Activated CD4-positive, alpha-beta T cell treated with anti-CD3 and anti-CD28 coated beads for 4 hours (primary cell): Measurements from ENCODE around the gene ZMIZ1.

Source experiments
- DNase-seq, 2 donors: peaks; one replicate each; pipeline ENCODE4 v3.0.0-alpha.2; 2020

The ZMIZ1 gene

DNA sequence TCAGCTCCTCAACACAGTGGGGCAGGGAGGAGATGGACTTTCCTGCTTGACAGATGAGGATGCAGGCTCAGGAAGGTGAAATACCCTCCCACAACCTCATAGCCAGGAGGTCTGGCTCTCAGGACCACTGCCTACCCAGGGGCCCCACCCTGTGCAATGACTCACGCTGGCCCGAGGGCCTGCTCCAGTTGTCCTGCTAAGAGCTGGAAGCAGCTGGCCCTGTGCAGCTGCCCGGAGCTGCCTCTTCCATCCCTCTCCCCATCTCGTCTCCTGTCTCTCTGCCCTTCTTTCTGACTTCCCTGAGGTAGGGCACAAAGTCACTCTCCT lies 123.9 kb downstream of the ZMIZ1 start:
- no peak for DNase-seq

- no peak for DNase-seq
Observed at GRCh38 chr10:79193694-79194382, 125.1 kb downstream of the ZMIZ1 start.

DNA sequence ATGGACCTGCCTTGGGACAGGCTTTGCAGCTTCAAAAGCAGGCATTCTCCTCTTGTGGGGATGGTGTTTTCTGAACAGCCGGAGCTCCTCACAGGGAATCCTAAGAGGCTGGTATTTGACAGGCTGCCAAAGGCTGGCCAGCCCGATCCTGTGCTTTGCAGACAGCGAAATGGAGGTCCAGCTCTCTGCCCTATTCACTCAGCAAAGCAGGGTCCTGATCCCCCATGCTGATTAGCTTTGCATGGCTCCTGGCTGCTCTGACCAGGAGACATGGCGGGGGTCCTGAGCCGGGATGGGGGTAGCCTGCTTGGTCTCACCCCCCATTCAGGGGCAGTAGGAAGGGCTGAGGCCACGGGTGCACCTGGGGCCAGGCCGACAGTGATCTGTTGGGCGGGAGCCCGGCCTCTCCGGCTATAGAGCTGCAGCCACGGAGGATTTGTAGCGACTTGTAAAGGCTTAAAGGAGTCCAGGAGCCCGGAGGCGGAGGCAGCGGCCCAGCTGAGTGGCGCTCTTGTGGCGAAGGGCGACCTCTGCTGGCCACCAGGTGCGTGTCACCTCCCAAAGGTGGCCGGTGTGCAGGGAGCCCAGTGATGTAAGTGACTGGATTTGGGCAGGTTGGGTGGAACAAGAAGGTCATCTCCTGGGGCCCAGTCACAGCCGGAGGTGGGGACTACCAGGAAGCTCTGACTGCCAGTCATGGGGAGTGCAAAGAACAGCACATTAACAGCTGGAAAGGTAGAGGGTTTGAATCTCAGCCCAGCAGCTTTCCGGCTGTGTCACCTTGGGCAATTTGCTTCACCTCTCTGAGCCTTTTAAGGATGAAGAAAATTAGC lies 126.5 kb downstream of the ZMIZ1 start:
- peak; percentile 72 to 75 for DNase-seq

DNA sequence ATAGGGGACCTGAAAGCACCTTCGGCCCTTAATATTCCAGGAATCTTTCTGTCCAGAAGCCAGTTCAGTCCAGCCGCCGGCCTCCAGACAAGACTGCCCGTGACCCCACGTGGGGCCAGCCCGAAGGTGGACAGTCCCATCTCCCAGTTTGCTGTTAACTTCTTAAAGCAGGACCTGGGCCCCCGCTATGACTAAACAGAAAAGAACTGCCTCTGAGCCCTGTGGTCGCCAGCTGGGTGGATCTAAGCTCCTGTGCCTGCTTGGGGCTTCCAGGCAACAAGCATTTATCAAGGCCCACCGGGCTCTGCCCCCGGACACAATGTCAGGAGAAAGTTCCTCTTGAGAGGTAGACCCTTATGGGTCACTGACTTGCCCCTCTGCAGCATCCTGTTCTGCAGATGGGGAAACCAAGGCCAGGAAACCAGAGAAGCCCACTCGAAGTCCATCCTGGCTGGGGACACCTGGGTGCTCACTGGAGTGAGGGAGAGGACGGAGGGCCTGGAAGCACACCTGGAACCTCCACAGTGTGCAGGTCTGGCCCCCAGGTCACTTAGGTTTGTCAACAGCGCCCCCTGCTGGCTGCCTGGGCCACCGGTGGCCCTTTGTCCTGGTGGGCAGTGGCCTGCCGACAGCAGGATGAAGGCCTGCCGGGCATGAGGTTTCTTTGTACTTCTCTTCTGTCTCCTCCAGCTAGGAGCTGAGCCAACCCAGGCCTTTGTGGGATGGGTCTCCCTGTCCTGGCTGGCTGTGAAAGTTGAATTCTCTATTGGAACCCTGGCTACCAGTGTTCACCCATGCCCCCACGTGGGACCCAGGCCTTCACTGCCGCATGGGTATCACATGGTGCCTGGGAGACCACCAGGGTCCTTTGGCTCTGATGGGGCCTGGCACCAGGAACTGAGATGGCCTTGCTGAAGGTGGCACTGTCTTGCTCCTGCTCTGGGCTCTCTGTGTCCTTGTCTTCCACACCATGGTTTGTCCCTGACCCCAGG lies 128.0 kb downstream of the ZMIZ1 start:
- DNase-seq = peak; percentile 65 to 69

DNA sequence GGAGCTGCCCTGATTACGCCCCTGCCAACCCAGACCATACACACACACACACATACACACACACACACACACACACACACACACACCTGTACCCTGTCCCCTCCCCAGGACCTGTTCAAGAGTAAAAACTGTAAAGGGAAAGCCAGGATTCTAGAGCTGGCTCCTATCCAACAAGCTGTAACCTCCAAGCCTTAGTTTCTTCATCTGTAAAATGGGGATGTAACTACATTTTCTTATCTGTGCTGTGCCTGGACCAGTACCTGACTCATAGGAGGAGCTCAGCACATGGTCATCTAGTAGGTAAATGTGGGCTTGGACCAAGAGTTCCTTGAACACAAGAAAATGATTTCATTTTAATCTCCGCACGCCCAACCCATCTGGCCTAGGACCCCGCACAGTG lies 128.8 kb downstream of the ZMIZ1 start:
- DNase-seq = no peak

- DNase-seq = no peak
Observed at GRCh38 chr10:79200346-79200745, 131.6 kb downstream of the ZMIZ1 start.

DNA sequence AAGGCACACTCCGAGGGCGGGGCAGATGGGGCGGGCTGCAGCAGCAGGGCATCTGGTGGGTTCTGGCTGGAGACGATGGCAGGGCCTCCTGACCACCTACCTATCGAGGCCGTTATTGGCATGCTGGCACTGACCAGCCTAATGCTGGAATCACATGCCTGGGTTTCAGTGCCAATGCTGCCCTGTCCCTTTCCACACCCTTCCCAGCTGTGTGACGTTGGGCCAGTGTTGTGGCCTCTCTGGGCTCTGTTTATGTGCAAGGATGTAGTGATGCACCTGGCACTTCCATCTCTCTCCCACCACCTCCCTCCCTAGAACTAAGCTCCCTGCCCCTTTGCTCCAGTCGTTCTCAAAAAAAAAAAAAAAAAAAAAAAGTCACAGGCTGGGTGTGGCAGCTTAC lies 132.9 kb downstream of the ZMIZ1 start:
- DNase-seq = no peak

DNA sequence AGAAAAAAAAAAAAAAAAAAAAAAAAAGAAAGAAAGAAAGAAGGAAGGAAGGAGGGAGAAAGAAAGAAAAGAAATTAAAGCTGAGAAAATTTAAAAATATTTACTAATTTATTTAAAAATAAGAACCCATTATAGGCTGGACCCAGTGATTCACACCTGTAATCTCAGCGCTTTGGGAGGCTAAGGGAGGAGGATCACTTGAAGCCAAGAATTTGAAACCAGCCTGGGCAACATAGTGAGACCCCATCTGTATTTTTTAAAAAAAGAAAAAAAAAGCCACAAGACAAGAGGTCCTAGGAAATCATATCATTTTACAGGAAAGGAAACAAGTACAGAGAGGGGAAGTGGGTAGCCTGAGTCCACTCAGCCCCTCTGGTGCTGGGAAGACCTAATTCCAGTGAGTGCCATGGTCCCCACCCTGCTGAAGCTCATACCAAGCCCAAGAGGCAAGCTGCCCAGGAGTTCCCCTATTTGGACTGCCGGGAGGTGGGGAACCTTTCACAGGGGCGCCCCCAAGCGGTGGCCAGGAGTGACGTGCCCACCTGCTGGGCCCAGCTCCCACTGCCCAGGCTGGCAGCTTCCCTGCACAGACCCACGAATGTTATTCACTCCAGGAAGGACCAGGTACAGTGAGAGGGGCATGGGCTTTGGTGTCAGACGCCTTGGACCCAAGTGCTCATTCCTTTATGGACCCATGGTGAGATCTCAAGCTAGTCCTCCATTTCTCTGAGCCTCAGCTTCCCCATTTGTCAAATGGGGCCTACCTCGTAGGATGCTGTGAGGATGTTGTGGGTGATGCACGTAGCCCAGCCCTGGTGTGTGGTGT lies 133.6 kb downstream of the ZMIZ1 start:
- no peak for DNase-seq

DNA sequence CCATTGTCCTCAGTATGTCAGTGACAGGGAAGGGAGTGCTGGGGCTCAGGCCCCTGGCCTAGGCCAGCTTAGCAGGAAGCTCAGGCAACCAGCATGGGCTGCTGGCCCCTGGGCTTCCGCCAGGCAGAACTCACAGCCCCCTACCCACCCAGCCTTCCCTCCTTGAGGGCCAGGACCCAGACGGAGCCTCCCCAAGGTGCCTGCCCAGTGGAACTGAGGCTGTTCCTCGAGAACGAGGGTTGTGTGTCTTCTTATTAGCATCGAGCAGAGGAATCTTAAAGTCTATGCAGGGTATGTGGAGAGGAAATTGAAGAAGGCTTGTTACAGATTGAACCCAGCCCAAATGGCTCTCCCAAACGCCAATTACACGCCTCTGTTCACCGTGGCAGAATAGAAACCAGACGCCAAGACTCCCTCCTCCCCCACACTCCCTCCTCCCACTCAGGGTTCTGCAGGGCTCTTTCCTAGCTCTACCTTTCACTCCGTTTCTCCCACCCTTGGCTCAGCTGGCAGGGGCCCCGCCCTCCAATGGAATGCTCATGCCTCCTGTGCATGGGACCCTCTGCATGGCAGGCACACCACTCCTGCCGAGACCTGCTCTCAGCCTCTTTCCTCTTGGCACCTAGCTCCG lies 134.4 kb downstream of the ZMIZ1 start:
- no peak for DNase-seq

GRCh38 chr10:79203833-79204232 lies 135.1 kb downstream of the ZMIZ1 start:
- DNase-seq = no peak

DNA sequence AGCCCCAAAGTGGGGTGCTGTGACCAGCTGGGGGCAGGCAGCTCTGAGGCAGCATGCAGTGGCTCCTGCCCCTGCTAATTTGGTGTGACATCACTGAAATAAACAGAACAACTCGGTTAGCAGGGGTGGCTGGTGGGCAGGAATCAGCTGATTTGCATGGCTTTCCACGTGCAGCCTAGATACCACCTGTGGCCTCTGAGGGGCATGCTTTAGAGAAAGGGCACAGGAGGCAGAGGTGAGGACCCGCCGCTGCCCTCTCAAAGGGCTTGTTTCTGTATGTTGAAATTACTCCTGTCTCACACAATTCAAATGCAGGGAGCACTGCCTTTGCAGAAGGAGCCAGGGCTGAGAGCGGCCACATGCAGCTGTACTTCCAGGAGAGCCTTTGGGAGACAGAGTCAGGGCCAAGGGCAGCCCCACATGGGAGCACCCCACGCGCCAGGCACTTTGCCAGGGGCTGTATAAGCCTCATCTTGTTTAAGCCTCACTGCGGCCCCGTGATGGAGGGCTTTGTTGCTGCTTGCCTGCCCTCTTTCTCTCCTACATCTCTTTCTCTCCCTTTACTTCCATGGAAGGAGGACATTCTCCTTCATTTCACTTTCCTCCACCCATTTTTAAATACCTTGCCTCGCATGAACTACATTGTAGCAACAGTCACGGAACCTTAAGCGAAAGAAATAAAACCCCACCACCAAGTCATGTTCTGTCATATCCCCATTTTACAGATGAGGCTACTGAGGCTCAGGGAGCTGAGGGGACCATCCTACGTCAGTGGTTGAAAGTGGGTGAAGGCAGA lies 137.7 kb downstream of the ZMIZ1 start:
- DNase-seq = no peak

DNA sequence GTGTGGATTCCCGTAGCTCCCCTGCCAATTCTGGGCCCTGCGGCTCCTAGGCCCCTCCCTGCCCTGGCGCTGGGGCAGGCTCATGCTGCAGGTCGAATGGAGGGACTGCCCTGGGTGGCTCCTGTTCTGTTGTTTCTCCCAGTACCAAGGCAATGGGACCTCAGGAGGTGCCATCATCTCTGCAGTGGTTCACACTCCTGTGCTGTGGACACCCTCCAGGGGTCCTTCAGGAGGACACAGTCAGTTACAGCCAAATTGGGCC lies 138.3 kb downstream of the ZMIZ1 start:
- DNase-seq = no peak

GRCh38 chr10:79207726-79208125 lies 139.0 kb downstream of the ZMIZ1 start:
- no peak for DNase-seq

DNA sequence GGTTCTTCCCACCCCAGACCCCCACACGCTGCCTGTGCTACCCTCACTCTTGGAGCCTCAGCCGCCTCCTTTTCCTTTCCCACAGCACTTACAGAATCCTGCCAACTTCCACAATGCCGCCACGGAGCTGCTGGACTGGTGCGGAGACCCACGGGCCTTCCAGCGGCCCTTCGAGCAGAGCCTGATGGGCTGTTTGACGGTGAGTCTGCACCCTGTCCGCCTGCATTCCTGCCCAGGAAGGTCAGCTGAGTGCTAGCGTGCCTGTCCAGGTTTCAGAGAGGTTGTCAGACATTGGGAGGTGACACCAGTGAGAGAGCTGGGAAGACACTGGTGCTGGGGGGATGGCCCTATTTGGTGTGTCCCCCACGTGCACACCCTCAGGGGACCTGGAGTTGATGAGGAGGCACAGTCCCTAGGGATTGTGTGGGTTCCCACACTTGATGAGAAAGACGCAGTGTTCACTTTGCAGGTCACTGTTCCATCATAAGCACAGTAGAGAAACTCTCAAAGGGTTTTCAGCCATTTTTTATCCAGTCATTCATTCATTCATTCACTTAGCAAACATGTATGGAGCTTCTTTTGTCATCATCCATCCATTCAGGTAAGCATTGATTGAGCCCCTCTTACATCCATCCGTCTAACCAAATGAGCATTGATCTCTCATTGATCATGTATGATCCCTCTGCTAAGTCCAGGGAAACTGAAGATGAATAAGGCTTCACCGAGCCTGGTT lies 139.7 kb downstream of the ZMIZ1 start:
- no peak for DNase-seq

- no peak for DNase-seq
Observed at GRCh38 chr10:79209340-79209739, 140.6 kb downstream of the ZMIZ1 start.

DNA sequence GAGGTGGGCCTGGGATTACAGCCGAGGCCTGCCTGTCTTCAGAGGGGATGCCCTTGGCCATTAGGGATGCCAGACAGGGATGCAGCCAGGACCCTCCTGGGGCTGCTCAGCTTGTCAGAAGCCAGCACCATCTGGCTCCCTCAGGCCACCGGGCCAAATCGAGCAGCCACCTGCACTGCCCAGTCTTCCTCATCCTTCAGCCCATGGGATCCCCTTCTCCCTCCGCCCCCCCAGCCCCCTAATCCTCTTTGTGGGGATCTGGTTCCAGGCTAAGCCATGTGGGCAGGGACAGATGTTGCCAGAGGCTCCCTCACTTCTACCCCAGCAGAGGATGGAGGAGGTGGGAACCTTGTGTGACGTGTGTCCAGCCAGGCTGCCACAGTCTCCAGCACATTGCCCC lies 141.1 kb downstream of the ZMIZ1 start:
- DNase-seq = no peak

- no peak for DNase-seq
Observed at GRCh38 chr10:79210672-79211071, 141.9 kb downstream of the ZMIZ1 start.

GRCh38 chr10:79211616-79212015 lies 142.8 kb downstream of the ZMIZ1 start:
- DNase-seq = no peak

DNA sequence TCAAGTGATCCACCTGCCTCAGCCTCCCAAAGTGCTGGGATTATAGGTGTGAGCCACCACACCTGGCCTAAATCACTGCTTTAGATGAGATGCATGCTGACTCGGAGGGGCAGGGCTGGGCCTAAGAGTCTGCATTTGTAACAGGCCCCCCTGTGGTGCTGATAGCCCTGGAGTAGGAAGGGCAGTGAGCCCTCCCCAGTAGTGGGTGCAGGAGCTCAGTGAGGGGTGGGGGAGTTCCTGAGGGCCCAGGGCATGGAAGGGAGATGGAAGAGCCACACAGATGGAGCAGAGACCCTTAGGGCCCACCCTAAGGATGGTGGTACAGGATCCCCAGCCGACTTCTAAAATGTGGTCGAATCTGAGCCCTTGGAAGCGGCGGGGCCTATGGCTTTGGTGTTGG lies 146.8 kb downstream of the ZMIZ1 start:
- no peak for DNase-seq

DNA sequence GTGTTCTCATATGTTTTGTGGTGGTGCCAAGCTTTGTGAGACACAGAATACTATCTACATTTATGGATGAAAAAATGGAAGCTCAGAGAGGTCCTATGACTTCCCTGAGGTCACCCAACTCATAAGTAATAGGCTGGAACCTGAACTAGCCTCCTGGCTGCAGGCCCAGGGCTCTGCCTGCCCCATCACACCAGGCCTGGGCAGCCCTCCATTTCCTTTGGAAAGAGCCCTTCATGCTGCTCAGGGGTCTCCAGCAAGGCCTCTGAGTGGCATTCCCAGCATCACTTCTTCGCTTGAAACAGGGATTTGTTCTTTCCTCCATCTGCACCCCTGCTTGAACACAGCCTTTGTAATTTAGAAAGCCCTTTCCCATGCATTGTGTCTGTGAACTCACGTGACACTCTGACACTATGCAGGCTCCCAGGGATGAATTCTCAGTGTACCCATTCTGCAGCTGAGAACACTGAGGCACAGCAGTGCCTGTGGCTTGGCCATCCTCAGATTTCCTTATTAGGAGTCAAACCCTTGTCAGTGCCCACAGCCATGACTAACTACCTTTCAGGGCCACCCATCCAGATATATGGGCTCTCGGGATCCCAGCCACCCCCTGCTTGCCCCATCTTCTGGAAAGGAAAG lies 150.7 kb downstream of the ZMIZ1 start:
- no peak for DNase-seq
